GM23248 (cell line): ENCODE data around the gene C4orf36.

ENCODE experiments used
- EZH2 ChIP-seq: fragments of 200-600 bp; sonication (generic); IDR thresholded peaks from 2 replicates; pipeline ENCODE4 v1.6.1; 2018; ENCODE audit warnings: antibody characterized with exemption, mild to moderate bottlenecking; ENCODE audit not compliant: insufficient read depth, poor library complexity, severe bottlenecking
- EZH2phosphoT487 ChIP-seq: fragments of 200-600 bp; sonication (generic); IDR thresholded peaks from 2 replicates; pipeline ENCODE4 v1.6.1; 2018; ENCODE audit warnings: antibody characterized with exemption, moderate library complexity, mild to moderate bottlenecking, low read depth; ENCODE audit not compliant: insufficient read depth

- TF ChIP-seq EZH2 (no peak), EZH2phosphoT487 (no peak)
These were observed 45.3 kb downstream of the C4orf36 start for GRCh38 chr4:86846921-86847320.
